Activated CD4-positive, alpha-beta T cell treated with anti-CD3 and anti-CD28 coated beads, Interleukin-2, amount 50 U/mL, for 24 hours (primary cell): ENCODE measurements around the gene LDHAL6B.

Source experiments
- DNase-seq, 2 donors: peaks; one replicate each; pipeline ENCODE4 v3.0.0-alpha.2; 2020; ENCODE audit warnings: low read depth in 1 of 2, low spot score in 1 of 2

LDHAL6B gene

GRCh38 chr15:59216911-59217310, 10.3 kb downstream of the LDHAL6B start:
- no peak for DNase-seq

GRCh38 chr15:59217876-59218498, 11.3 kb downstream of the LDHAL6B start:
- no peak for DNase-seq

- no peak for DNase-seq
Observed at GRCh38 chr15:59218710-59219109, 12.1 kb downstream of the LDHAL6B start.

- DNase-seq: no peak
Observed at GRCh38 chr15:59221511-59222505, 15.2 kb downstream of the LDHAL6B start.

GRCh38 chr15:59222906-59223550, 16.4 kb downstream of the LDHAL6B start:
- DNase-seq: no peak

GRCh38 chr15:59223736-59224135, 17.1 kb downstream of the LDHAL6B start:
- DNase-seq: no peak

- no peak for DNase-seq
Observed at GRCh38 chr15:59224474-59224873, 17.8 kb downstream of the LDHAL6B start.

- no peak for DNase-seq
Observed at GRCh38 chr15:59227021-59227420, 20.4 kb downstream of the LDHAL6B start.

GRCh38 chr15:59229015-59229414, 22.4 kb downstream of the LDHAL6B start:
- no peak for DNase-seq

GRCh38 chr15:59229453-59229852, 22.8 kb downstream of the LDHAL6B start:
- no peak for DNase-seq

- DNase-seq: no peak
Observed at GRCh38 chr15:59230531-59231055, 23.9 kb downstream of the LDHAL6B start.

GRCh38 chr15:59232476-59232875, 25.8 kb downstream of the LDHAL6B start:
- no peak for DNase-seq

- DNase-seq: no peak
Observed at GRCh38 chr15:59236394-59236793, 29.8 kb downstream of the LDHAL6B start.

GRCh38 chr15:59237119-59237855, 30.6 kb downstream of the LDHAL6B start:
- no peak for DNase-seq

GRCh38 chr15:59237924-59238331, 31.3 kb downstream of the LDHAL6B start:
- DNase-seq: no peak

- no peak for DNase-seq
Observed at GRCh38 chr15:59240036-59240435, 33.4 kb downstream of the LDHAL6B start.

GRCh38 chr15:59242649-59243048, 36.0 kb downstream of the LDHAL6B start:
- DNase-seq: no peak

- DNase-seq: no peak
Observed at GRCh38 chr15:59243622-59244021, 37.0 kb downstream of the LDHAL6B start.

GRCh38 chr15:59244337-59244736, 37.7 kb downstream of the LDHAL6B start:
- DNase-seq: no peak

- DNase-seq: no peak
Observed at GRCh38 chr15:59245559-59245958, 38.9 kb downstream of the LDHAL6B start.

GRCh38 chr15:59247364-59247763, 40.7 kb downstream of the LDHAL6B start:
- peak in 1 of 2 donors; percentile 36 for DNase-seq
